Testis (tissue), 2 donors: ENCODE results near the gene TEX51.

ENCODE experiments used
- CTCF ChIP-seq, 3 experiments: fragments of 450-650 bp in 2 of 3; fragments of 200-600 bp in 1 of 3; sonication (generic) in 1 of 3; IDR thresholded peaks; one replicate each; pipeline ENCODE4 v1.5.1; 2016 to 2019; ENCODE audit warnings: antibody characterized with exemption in 3 of 3, mild to moderate bottlenecking in 2 of 3, moderate library complexity in 1 of 3
- POLR2A ChIP-seq: fragments of 450-650 bp; IDR thresholded peaks from one replicate; pipeline ENCODE4 v1.6.1; 2017; ENCODE audit warnings: antibody characterized with exemption, mild to moderate bottlenecking, moderate library complexity

- no peak for TF ChIP-seq CTCF (IDR thresholded peaks at IDR 0.05)
- no peak for TF ChIP-seq POLR2A
Measured at GRCh38 chr2:126857502-126857901, 41.2 kb upstream of the TEX51 start.
